Left forelimb (tissue), 1 donor: ENCODE data around the gene PSAP.
"Not testable (repeated sequence)": the region's sequence is repeated elsewhere in the genome, so short reads cannot be mapped to it uniquely, and the experiment has no call there.

Experiments
- DNase-seq: peaks from one replicate; pipeline ENCODE4 v3.0.0-alpha.2; 2018; ENCODE audit warnings: low spot score

The PSAP gene

GRCh38 chr10:71850743-71851464 is at the start of gene PSAP:
Gene PSAP, minus strand, starts transcription at chr10:71851251. Its CDS starts 30 bp downstream, at chr10:71851221.
- peak; percentile 98 for DNase-seq

GRCh38 chr10:71900441-71901180 is 49.6 kb upstream of the PSAP start:
- DNase-seq: no peak

GRCh38 chr10:71899665-71900412 is 48.8 kb upstream of the PSAP start:
- DNase-seq: no peak

- DNase-seq: not testable (repeated sequence)
Measured at GRCh38 chr10:71898346-71898745, 47.3 kb upstream of the PSAP start.

GRCh38 chr10:71893920-71894319 is 42.9 kb upstream of the PSAP start:
- no peak for DNase-seq

- DNase-seq: no peak
Measured at GRCh38 chr10:71893258-71893815, 42.3 kb upstream of the PSAP start.

GRCh38 chr10:71891437-71891836 is 40.4 kb upstream of the PSAP start:
- no peak for DNase-seq

- no peak for DNase-seq
Measured at GRCh38 chr10:71889388-71889987, 38.4 kb upstream of the PSAP start.

- peak; percentile 78 for DNase-seq
Measured at GRCh38 chr10:71888623-71889387, 37.8 kb upstream of the PSAP start.

- DNase-seq: no peak
Measured at GRCh38 chr10:71888248-71888622, 37.2 kb upstream of the PSAP start.

GRCh38 chr10:71887743-71888142 is 36.7 kb upstream of the PSAP start:
- no peak for DNase-seq

- no peak for DNase-seq
Measured at GRCh38 chr10:71882813-71883659, 32.0 kb upstream of the PSAP start.

- no peak for DNase-seq
Measured at GRCh38 chr10:71881647-71882355, 30.8 kb upstream of the PSAP start.

- DNase-seq: not testable (repeated sequence)
Measured at GRCh38 chr10:71881307-71881624, 30.2 kb upstream of the PSAP start.

- no peak for DNase-seq
Measured at GRCh38 chr10:71880425-71881306, 29.6 kb upstream of the PSAP start.

- no peak for DNase-seq
Measured at GRCh38 chr10:71878327-71879034, 27.4 kb upstream of the PSAP start.

GRCh38 chr10:71877821-71878220 is 26.8 kb upstream of the PSAP start:
- DNase-seq: no peak

- DNase-seq: not testable (repeated sequence)
Measured at GRCh38 chr10:71874680-71875354, 23.8 kb upstream of the PSAP start.
